ENCODE measurements around the gene RFNG.

RFNG gene

DNA sequence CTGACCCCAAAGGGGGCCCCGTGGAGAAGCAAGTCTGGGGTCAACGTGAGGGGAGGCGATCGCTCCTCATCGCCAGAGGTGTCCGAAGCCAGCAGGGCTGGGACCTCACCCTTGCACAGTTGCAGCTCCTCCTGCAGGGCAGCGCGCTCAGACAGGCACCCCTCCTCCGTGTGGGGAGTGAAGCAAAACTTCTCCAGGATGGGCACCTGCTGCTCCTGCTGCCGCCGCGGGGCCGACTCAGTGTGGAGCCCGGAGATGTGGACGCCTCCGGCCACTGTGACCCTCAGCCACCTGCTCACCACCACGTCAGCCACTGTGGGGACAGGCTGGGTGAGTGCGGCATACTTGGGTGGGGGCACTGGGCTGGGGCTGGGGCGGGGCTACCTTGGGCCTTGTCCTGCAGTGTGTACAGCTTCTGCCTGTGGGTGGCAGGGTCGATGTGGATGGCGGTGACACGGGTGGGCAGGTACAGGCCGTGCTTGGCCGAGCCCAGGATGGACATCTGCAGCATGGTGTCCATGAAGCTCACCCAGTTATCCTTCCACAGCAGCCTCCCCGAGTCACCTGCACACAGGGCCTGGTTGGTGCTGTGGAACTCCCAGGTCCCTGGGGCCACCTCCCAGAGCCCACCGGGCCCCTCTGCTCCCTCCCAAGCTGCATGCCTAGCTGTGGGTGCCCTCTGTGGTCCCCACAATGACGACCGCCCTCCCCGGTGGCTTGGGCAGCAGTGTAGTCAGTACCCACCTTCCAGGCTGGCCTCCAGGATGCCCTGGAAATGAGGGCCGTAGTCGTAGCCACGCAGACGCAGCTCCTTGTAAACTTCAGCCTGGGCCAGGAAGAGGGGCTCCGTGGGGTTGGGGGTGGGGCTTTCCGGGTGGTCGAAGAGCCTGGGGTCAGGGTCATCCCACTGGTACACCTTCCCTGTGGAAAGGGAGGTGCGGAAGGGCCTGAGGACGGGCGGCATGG, 35.6 kb upstream of the RFNG start:
- no peaks in the 10 kb centered on the region for H3K9me3 ChIP-seq (ENCODE audit: insufficient read depth, low read depth, low read length)
- H3K27me3 ChIP-seq (ENCODE audit: insufficient read depth, low read length) = no peaks in the 10 kb centered on the region
- no peak overlapping the region for H3K9ac ChIP-seq (ENCODE audit: low read depth, low read length)
- no peaks in the 10 kb centered on the region for H3K4me1 ChIP-seq (ENCODE audit: insufficient read depth, low read length)
- peaks cover 100% of the 10 kb centered on the region for H3K36me3 ChIP-seq (ENCODE audit: insufficient read depth, low read depth, low read length)
- no peak overlapping the region for H3K27ac ChIP-seq (ENCODE audit: low read length)
- no peak overlapping the region for H3K4me3 ChIP-seq (ENCODE audit: low read length)

DNA sequence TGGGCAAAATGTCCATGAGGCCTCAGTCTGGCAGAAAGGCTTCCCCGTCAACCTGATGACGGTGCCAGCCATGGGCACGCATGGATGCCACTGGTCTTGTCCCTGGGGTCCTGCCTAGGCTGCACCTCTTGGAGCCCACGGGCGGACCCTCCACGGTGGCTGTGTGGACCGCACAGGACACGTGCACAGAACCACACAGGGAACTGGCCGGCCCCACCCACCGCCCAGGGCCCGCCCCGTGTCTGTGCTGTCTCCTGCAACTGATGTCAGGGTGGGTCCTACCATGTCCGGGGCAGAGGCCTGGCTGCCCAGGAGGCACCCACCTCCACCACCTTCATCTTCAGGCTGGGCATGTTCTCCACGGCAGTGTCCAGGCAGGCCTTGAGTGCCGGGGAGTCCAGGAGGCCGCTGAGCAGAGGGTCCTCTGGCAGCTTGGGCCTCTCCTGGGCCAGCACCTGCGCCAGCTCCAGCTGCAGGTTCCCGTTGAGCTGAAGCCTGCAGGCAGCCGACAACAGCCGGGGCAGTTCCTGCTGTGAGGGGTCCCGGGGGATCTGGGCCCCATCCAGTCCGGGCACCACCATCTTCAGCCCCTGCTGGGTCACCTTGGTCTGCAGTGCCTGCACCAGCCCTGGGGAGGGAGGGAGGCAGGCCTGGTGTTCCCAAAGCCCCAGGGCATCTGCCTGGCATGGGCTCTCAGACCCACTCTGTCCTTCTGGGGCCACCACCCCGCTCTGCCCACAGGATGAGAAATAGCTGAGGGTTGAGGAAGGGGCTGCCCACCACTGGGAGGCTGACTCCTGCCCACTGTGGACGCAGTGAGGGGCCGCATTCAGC, 34.5 kb upstream of the RFNG start:
- H3K27me3 ChIP-seq (ENCODE audit: insufficient read depth, low read length) = no peaks in the 10 kb centered on the region
- no peaks in the 10 kb centered on the region for H3K9me3 ChIP-seq (ENCODE audit: insufficient read depth, low read depth, low read length)
- H3K9ac ChIP-seq (ENCODE audit: low read depth, low read length) = no peak overlapping the region
- H3K27ac ChIP-seq (ENCODE audit: low read length) = no peak overlapping the region
- H3K4me3 ChIP-seq (ENCODE audit: low read length) = no peak overlapping the region
- H3K4me1 ChIP-seq (ENCODE audit: insufficient read depth, low read length) = no peaks in the 10 kb centered on the region
- peaks cover 98% of the 10 kb centered on the region for H3K36me3 ChIP-seq (ENCODE audit: insufficient read depth, low read depth, low read length)

DNA sequence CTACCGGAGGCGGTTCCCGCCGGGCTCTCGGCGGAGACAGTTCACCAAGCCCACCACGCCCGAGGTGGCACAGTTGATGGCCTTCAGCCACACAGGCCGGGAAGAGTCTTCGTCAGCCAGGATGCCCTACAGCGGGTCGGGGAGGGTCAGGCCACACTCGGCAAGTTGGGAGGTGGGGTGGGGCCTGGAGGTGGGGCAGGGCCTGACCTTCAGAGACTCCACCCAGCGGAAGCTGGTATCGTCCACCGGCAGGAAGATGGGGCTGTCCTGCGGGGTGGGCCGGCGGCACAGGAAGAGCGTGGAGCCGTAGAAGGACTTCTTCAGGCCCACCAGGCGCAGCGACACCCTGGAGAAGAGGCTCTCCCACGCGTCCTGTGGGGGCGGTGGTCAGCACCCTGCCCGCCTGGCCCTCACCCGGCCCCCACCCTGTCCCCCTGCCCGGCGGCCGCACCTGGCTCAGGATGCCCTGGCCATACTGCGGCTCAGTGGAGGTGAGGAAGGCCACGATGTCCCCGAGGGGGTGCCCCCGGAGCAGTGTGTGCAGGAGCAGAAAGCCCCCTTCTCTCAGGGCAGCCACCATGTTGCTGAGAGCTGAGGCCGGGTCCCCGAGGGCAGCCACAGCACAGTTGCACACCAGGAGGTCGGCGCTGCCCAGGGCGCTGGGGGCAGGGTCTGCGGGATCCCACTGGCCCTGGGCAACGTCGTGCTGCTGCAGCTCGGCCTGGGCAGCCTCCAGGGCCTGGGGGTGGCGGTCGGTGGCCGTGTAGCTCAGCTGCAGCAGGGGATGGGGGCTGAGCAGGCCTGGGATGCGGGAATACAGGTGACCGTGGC, 33.6 kb upstream of the RFNG start:
- Histone ChIP-seq H3K9ac (ENCODE audit: low read depth, low read length) (no peak overlapping the region), H3K36me3 (ENCODE audit: insufficient read depth, low read depth, low read length) (peaks cover 98% of the 10 kb centered on the region), H3K9me3 (ENCODE audit: insufficient read depth, low read depth, low read length) (no peaks in the 10 kb centered on the region), H3K27me3 (ENCODE audit: insufficient read depth, low read length) (no peaks in the 10 kb centered on the region), H3K4me3 (ENCODE audit: low read length) (no peak overlapping the region), H3K4me1 (ENCODE audit: insufficient read depth, low read length) (no peaks in the 10 kb centered on the region), H3K27ac (ENCODE audit: low read length) (no peak overlapping the region)

DNA sequence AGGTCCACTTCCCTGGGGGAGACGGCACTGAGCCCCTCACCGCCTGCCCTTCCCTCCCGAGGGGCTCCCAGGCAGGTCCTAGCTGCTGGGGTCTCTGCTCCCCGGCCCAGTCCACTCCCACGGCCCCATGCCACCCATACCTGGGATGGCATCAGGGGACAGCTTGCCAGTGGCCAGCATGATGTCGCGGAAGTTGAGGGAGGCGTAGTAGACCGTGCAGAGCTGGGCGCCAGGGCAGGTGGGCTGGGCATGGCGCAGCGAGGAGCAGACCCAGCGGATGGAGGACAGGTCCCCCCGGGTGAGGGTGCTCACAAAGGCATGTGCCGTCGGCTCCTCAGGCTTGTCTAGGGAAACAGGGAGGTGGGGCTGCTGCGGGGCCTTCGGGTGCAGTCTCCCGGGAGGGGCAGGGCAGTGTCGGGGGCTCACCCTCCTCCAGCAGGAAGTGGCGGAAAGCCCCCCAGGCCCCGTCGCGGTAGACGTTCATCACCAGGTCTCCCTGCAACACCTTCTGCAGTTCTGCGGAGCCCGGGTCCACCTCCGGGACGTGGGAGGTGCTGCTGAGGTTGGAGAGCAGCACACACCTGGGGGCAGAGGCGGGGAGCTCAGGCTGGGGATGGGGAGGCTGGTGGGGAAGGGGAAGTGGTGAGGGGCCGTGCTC, 32.9 kb upstream of the RFNG start:
- Histone ChIP-seq H3K27me3 (ENCODE audit: insufficient read depth, low read length) (no peaks in the 10 kb centered on the region), H3K4me1 (ENCODE audit: insufficient read depth, low read length) (no peaks in the 10 kb centered on the region), H3K4me3 (ENCODE audit: low read length) (no peak overlapping the region), H3K9me3 (ENCODE audit: insufficient read depth, low read depth, low read length) (no peaks in the 10 kb centered on the region), H3K27ac (ENCODE audit: low read length) (no peak overlapping the region), H3K36me3 (ENCODE audit: insufficient read depth, low read depth, low read length) (peaks cover 98% of the 10 kb centered on the region), H3K9ac (ENCODE audit: low read depth, low read length) (no peak overlapping the region)

DNA sequence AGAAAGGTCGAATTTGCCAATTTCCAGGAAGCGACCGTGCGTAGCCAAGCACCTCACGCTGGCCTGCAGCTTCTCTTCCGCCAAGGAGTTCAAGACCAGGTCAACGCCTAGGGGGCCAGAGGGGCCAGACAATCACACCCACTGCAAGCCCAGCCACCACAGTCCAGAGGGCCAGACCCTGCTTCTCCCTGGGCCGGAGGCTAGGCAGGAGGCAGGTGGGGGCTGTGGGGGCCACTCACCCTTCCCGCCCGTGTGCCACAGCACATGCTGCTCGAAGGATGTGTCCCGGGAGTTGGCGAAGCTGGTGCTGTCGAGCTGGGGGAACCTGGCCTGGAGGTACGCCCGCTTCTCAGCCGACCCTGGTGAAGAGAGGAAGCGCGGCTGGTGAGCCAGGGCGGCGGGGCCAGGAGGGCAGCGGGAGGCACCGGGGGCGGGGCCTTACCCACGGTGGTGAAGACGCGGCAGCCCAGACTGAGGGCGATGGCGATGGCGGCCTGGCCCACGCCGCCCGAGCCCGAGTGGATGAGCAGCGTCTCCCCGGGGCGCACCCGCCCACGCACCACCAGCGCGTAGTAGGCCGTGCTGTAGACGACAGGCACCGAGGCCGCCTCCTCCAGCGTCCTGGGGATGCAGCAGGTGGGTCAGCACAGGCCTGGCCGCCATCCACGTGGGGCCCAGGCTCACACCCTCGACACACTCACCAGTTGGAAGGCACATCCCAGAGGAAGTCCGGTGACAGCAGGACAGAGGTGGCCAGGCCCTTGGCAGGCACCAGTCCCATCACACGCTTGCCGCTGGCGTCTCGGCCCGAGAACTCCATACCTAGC, 32.1 kb upstream of the RFNG start:
- H3K27ac ChIP-seq (ENCODE audit: low read length) = no peak overlapping the region
- no peak overlapping the region for H3K9ac ChIP-seq (ENCODE audit: low read depth, low read length)
- H3K4me1 ChIP-seq (ENCODE audit: insufficient read depth, low read length) = no peaks in the 10 kb centered on the region
- H3K36me3 ChIP-seq (ENCODE audit: insufficient read depth, low read depth, low read length) = peaks cover 96% of the 10 kb centered on the region
- H3K27me3 ChIP-seq (ENCODE audit: insufficient read depth, low read length) = no peaks in the 10 kb centered on the region
- H3K9me3 ChIP-seq (ENCODE audit: insufficient read depth, low read depth, low read length) = no peaks in the 10 kb centered on the region
- no peak overlapping the region for H3K4me3 ChIP-seq (ENCODE audit: low read length)

DNA sequence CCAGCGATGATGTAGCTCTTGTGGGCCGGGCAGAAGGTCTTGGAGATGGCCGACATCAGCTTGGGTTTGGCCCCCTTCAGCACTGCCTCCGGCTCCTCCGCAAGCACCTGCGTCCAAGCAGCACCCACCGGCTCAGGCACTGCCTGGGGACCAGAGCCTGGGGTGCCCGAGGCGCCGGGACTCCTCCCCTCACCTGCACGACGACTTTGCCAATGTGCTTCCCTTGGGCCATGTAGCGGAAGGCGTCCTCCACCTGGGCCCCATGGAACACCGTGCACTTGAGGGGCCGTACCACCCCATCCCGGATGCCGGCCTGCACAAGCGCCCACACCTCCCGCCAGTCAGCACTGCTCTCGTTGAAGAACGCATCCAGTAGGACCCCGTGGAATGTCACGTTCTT, 31.4 kb upstream of the RFNG start:
- H3K27me3 ChIP-seq (ENCODE audit: insufficient read depth, low read length) = no peaks in the 10 kb centered on the region
- no peak overlapping the region for H3K4me3 ChIP-seq (ENCODE audit: low read length)
- H3K4me1 ChIP-seq (ENCODE audit: insufficient read depth, low read length) = no peaks in the 10 kb centered on the region
- peaks cover 93% of the 10 kb centered on the region for H3K36me3 ChIP-seq (ENCODE audit: insufficient read depth, low read depth, low read length)
- no peak overlapping the region for H3K9ac ChIP-seq (ENCODE audit: low read depth, low read length)
- H3K27ac ChIP-seq (ENCODE audit: low read length) = no peak overlapping the region
- no peaks in the 10 kb centered on the region for H3K9me3 ChIP-seq (ENCODE audit: insufficient read depth, low read depth, low read length)

DNA sequence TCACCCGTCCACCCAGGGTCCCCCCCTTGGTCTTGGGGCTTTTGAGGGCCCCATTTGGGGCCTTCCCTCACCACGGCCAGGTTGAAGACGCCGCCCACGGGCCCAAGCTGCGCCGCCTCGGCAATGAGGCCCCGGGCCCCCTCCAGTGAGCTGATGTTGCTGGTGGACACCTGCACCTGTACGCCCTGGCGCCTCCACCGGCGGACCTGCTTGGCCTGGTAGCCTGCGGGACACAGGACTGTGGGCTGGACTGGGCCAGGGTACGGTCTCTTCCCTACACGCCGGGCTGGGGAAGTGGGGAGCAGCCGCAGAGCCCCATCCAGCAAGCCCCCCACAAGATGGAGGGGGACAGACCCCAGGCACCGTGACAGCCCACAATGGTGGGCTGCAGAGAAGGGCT, 30.8 kb upstream of the RFNG start:
- Histone ChIP-seq H3K27ac (ENCODE audit: low read length) (no peak overlapping the region), H3K36me3 (ENCODE audit: insufficient read depth, low read depth, low read length) (peaks cover 92% of the 10 kb centered on the region), H3K27me3 (ENCODE audit: insufficient read depth, low read length) (no peaks in the 10 kb centered on the region), H3K9me3 (ENCODE audit: insufficient read depth, low read depth, low read length) (no peaks in the 10 kb centered on the region), H3K4me3 (ENCODE audit: low read length) (no peak overlapping the region), H3K4me1 (ENCODE audit: insufficient read depth, low read length) (no peaks in the 10 kb centered on the region), H3K9ac (ENCODE audit: low read depth, low read length) (no peak overlapping the region)

DNA sequence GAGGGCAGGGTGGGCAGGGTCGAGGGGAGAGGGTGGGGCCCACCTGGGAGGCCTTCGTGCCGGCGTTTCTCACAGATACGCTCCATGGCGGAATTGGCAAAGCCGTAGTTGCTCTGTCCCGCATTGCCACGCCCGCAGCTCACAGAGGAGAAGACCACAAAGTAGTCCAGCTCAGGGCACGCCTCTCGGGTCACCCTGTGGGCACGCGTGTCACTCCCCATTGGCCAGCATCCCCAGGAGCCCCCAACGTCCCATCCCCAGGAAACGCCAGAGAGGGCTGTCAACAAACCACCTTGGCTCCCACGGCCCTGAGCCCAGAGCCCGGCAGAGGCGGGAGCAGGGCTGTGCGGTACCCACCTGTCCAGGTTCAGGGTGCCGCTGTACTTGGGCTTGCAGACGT, 30.4 kb upstream of the RFNG start:
- H3K27ac ChIP-seq (ENCODE audit: low read length) = no peak overlapping the region
- H3K27me3 ChIP-seq (ENCODE audit: insufficient read depth, low read length) = no peaks in the 10 kb centered on the region
- peaks cover 87% of the 10 kb centered on the region for H3K36me3 ChIP-seq (ENCODE audit: insufficient read depth, low read depth, low read length)
- no peaks in the 10 kb centered on the region for H3K9me3 ChIP-seq (ENCODE audit: insufficient read depth, low read depth, low read length)
- H3K4me1 ChIP-seq (ENCODE audit: insufficient read depth, low read length) = no peaks in the 10 kb centered on the region
- H3K4me3 ChIP-seq (ENCODE audit: low read length) = no peak overlapping the region
- no peak overlapping the region for H3K9ac ChIP-seq (ENCODE audit: low read depth, low read length)

DNA sequence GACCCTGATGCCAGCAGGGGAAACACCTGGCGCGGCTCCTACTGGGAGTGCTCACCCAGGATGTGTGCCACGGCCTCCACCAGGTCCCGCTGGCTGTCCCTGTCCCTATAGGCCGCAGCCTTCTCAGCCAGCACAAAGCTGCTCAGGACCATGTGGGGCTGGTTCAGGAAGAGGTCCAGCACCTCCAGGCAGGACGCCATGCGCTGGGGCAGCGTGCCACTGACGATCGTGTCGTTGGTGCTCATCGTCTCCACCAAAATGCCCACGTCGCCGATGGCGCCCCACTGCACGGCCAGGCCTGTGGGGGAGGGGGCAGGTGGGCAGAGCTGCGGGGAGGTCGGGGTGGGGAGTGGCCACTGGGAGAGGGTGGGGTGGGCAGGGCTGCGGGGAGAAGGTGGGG, 29.9 kb upstream of the RFNG start:
- Histone ChIP-seq H3K9ac (ENCODE audit: low read depth, low read length) (no peak overlapping the region), H3K4me1 (ENCODE audit: insufficient read depth, low read length) (no peaks in the 10 kb centered on the region), H3K4me3 (ENCODE audit: low read length) (no peak overlapping the region), H3K27me3 (ENCODE audit: insufficient read depth, low read length) (no peaks in the 10 kb centered on the region), H3K9me3 (ENCODE audit: insufficient read depth, low read depth, low read length) (no peaks in the 10 kb centered on the region), H3K27ac (ENCODE audit: low read length) (no peak overlapping the region), H3K36me3 (ENCODE audit: insufficient read depth, low read depth, low read length) (peaks cover 83% of the 10 kb centered on the region)

DNA sequence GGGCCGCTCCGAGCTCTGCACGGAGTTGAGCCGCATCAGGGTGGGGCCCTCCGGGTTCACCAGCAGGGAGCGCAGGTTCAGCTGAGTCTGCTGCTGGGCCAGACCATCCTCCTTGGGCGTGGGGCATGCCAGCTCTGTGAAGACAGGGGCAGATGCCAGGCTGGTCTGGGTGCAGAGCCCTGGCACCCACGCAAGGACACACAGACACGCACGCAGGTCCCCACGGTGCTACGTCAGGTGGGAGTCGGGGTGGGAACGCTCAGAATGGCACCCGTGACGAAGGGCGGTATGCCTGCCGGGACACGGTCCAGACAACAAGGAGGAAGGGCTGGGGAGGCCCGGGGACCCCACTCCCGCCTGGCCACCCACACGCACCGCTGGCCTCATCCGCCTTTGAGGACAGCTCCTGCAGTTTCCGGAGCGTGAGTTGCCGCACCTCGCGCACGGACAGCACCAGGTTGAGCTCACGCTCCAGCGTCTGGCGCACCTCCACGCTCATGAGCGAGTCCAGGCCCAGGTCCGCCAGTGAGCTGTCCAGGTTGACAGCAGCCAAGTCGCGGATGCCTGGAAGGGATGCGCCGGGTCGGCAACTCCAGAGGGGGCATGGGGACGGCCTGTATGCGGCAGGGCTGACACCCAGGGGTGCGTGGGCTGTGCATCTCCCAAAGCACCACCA, 29.3 kb upstream of the RFNG start:
- H3K9ac ChIP-seq (ENCODE audit: low read depth, low read length) = no peak overlapping the region
- H3K4me3 ChIP-seq (ENCODE audit: low read length) = no peak overlapping the region
- H3K27me3 ChIP-seq (ENCODE audit: insufficient read depth, low read length) = no peaks in the 10 kb centered on the region
- H3K9me3 ChIP-seq (ENCODE audit: insufficient read depth, low read depth, low read length) = no peaks in the 10 kb centered on the region
- no peaks in the 10 kb centered on the region for H3K4me1 ChIP-seq (ENCODE audit: insufficient read depth, low read length)
- no peak overlapping the region for H3K27ac ChIP-seq (ENCODE audit: low read length)
- H3K36me3 ChIP-seq (ENCODE audit: insufficient read depth, low read depth, low read length) = peaks cover 76% of the 10 kb centered on the region
